ENCODE data around the gene PPWD1. TPM values are rescaled to one million over a fixed set of nuclear protein-coding genes. Genes with fewer than 3 reads are reported as not detected.
A peak's percentile ranks its signal among the peaks of the same experiment; 100 is the strongest.

The PPWD1 gene
- total and polyA plus RNA-seq, 2 of the 13 experiments (the other 11 are each of a cell fraction or from before 2014, with no cell fraction given), result 7.4 to 44.3 TPM

GRCh38 chr5:65624025-65624570, 61.0 kb downstream of the PPWD1 start, which contains the start of gene TRIM23:
Gene TRIM23, minus strand, starts transcription at chr5:65624333. Its CDS starts 59 bp downstream, at chr5:65624274.
- ChIA-PET CTCF (ENCODE audit: low intra/inter-chr PET ratio, low total read pairs) (no interaction called here), POLR2A (interaction anchor here (0.9 to 1.7 kb wide), 4 partner anchors 9 to 61 kb away, joined by 3 to 11 read pairs (median 4); partner anchors contain the start of genes CENPK and PPWD1)
- Histone ChIP-seq H4K20me1 (ENCODE audit: insufficient read depth, low read length) (no peaks in the 10 kb centered on the region), H3K4me1 (ENCODE audit: insufficient read depth, low read length) (peaks cover 28% of the 10 kb centered on the region), H3K9ac (ENCODE audit: insufficient read depth, low read depth, low read length) (peak within 1 kb of the TSS; percentile 93), H3K79me2 (ENCODE audit: insufficient read depth, low read length) (peaks cover 51% of the 10 kb centered on the region), H3K9me3 (ENCODE audit: low read length) (no peaks in the 10 kb centered on the region), H3K4me3 (replicated peaks in 1 of 3; ENCODE audit: insufficient read depth in 1 of 3, low read depth in 2 of 3, low read length in 3 of 3) (peak within 1 kb of the TSS; percentile 90 to 98 (median 95)), H3K36me3 (replicated peaks in 1 of 2; ENCODE audit: control insufficient read depth in 1 of 2, insufficient read depth in 2 of 2, low read length in 2 of 2) (0 out of 5 replicates have a peak, but pooled peaks cover 0 to under 1% of the 10 kb centered on the region in 2 experiments), H3K27me3 (ENCODE audit: control insufficient read depth in 1 of 2, insufficient read depth in 2 of 2, low read length in 2 of 2) (peaks cover 0 to 4% of the 10 kb centered on the region in 2 experiments; a peak in 2 of 5 replicates), H3K27ac (ENCODE audit: extremely low read length, insufficient read depth, low read length) (peak within 1 kb of the TSS; percentile 95), H2AFZ (ENCODE audit: low read length) (peak within 1 kb of the TSS; percentile 95), H3K4me2 (ENCODE audit: low read depth, low read length) (peak within 1 kb of the TSS; percentile 83)
- intact Hi-C loops (cut with micrococcal nuclease; ENCODE audit: unreplicated experiment), result loop anchor here (5.0 to 10.0 kb wide), 2 partner anchors 62 to 301 kb away; partner anchors contain the start of genes CENPK, ERBIN and PPWD1
- BruUV-seq (replicated peaks), result TSS peak; percentile 63
- ATAC-seq (peak; percentile 99), FAIRE-seq (no peak), DNase-seq (ENCODE audit: low spot score) (peak; percentile 86)
- under 1% methylated on average over 17 of the region's 32 CpGs for WGBS (ENCODE audit: low lambda C conversion rate)
- in situ Hi-C loops (cut with HindIII; ENCODE audit: extremely low pct_ligation_motif_present, low pct_unique_long_range_greater_than_20kb), result no loop called here
- TF ChIP-seq, protein P1, sequence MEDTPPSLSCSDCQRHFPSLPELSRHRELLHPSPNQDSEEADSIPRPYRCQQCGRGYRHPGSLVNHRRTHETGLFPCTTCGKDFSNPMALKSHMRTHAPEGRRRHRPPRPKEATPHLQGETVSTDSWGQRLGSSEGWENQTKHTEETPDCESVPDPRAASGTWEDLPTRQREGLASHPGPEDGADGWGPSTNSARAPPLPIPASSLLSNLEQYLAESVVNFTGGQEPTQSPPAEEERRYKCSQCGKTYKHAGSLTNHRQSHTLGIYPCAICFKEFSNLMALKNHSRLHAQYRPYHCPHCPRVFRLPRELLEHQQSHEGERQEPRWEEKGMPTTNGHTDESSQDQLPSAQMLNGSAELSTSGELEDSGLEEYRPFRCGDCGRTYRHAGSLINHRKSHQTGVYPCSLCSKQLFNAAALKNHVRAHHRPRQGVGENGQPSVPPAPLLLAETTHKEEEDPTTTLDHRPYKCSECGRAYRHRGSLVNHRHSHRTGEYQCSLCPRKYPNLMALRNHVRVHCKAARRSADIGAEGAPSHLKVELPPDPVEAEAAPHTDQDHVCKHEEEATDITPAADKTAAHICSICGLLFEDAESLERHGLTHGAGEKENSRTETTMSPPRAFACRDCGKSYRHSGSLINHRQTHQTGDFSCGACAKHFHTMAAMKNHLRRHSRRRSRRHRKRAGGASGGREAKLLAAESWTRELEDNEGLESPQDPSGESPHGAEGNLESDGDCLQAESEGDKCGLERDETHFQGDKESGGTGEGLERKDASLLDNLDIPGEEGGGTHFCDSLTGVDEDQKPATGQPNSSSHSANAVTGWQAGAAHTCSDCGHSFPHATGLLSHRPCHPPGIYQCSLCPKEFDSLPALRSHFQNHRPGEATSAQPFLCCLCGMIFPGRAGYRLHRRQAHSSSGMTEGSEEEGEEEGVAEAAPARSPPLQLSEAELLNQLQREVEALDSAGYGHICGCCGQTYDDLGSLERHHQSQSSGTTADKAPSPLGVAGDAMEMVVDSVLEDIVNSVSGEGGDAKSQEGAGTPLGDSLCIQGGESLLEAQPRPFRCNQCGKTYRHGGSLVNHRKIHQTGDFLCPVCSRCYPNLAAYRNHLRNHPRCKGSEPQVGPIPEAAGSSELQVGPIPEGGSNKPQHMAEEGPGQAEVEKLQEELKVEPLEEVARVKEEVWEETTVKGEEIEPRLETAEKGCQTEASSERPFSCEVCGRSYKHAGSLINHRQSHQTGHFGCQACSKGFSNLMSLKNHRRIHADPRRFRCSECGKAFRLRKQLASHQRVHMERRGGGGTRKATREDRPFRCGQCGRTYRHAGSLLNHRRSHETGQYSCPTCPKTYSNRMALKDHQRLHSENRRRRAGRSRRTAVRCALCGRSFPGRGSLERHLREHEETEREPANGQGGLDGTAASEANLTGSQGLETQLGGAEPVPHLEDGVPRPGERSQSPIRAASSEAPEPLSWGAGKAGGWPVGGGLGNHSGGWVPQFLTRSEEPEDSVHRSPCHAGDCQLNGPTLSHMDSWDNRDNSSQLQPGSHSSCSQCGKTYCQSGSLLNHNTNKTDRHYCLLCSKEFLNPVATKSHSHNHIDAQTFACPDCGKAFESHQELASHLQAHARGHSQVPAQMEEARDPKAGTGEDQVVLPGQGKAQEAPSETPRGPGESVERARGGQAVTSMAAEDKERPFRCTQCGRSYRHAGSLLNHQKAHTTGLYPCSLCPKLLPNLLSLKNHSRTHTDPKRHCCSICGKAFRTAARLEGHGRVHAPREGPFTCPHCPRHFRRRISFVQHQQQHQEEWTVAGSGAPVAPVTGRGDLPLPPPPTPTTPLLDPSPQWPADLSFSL (CRISPR knock-in tag; IDR thresholded peaks at IDR 0.05), result no peak
- TF ChIP-seq KMT2A (CRISPR knock-in tag; IDR thresholded peaks at IDR 0.05) (no peak; the same call in 1 of the 2 replicates), ETV6 (CRISPR knock-in tag; conservative IDR thresholded peaks at IDR 0.05) (no peak), ZSCAN29 (CRISPR knock-in tag; conservative IDR thresholded peaks at IDR 0.05) (no peak), SMYD3 (CRISPR knock-in tag; IDR thresholded peaks at IDR 0.05) (0 out of 2 replicates have a peak, but pooled peaks have one; percentile 68), NFKB2 (CRISPR knock-in tag; IDR thresholded peaks at IDR 0.05; ENCODE audit: borderline replicate concordance) (peak; percentile 60; the same call in 1 of the 2 replicates), ETV5 (CRISPR knock-in tag; IDR thresholded peaks at IDR 0.05; ENCODE audit: borderline replicate concordance) (no peak), SUZ12 (IDR thresholded peaks at IDR 0.05; ENCODE audit: low read depth, low read length) (peak; percentile 33; the same call in 1 of the 2 replicates), CCDC6 (CRISPR knock-in tag; IDR thresholded peaks at IDR 0.05) (no peak), YEATS2 (CRISPR knock-in tag; IDR thresholded peaks at IDR 0.05; ENCODE audit: borderline replicate concordance) (no peak), POLR2A (IDR thresholded peaks at IDR 0.05; ENCODE audit: insufficient read depth in 1 of 2, low read depth in 2 of 2, low read length in 2 of 2) (peak; percentile 72 to 78), ADNP (CRISPR knock-in tag; IDR thresholded peaks at IDR 0.05) (no peak), ZNF816 (CRISPR knock-in tag; IDR thresholded peaks at IDR 0.05; ENCODE audit: borderline replicate concordance) (no peak)
- TF ChIP-seq, protein P2, sequence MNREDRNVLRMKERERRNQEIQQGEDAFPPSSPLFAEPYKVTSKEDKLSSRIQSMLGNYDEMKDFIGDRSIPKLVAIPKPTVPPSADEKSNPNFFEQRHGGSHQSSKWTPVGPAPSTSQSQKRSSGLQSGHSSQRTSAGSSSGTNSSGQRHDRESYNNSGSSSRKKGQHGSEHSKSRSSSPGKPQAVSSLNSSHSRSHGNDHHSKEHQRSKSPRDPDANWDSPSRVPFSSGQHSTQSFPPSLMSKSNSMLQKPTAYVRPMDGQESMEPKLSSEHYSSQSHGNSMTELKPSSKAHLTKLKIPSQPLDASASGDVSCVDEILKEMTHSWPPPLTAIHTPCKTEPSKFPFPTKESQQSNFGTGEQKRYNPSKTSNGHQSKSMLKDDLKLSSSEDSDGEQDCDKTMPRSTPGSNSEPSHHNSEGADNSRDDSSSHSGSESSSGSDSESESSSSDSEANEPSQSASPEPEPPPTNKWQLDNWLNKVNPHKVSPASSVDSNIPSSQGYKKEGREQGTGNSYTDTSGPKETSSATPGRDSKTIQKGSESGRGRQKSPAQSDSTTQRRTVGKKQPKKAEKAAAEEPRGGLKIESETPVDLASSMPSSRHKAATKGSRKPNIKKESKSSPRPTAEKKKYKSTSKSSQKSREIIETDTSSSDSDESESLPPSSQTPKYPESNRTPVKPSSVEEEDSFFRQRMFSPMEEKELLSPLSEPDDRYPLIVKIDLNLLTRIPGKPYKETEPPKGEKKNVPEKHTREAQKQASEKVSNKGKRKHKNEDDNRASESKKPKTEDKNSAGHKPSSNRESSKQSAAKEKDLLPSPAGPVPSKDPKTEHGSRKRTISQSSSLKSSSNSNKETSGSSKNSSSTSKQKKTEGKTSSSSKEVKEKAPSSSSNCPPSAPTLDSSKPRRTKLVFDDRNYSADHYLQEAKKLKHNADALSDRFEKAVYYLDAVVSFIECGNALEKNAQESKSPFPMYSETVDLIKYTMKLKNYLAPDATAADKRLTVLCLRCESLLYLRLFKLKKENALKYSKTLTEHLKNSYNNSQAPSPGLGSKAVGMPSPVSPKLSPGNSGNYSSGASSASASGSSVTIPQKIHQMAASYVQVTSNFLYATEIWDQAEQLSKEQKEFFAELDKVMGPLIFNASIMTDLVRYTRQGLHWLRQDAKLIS (CRISPR knock-in tag; IDR thresholded peaks at IDR 0.05), result no peak

Measured in HepG2 (cell line).